Left lung (tissue), 10 donors: Measurements from ENCODE around the gene TM7SF2. TPM values are rescaled to one million over a fixed set of nuclear protein-coding genes. Genes with fewer than 3 reads are reported as not detected.
A peak's percentile ranks its signal among the peaks of the same experiment; 100 is the strongest.

Source experiments
- ATAC-seq: fragments of 200-7000 bp; cut with Tn5 transposase; one replicate; pipeline ENCODE4 v1.9.1; 2020; ENCODE audit warnings: moderate library complexity
- DNase-seq, 4 donors: peaks; one replicate each; pipeline ENCODE4 v3.0.0-alpha.2; 2013 to 2020
- H3K27ac ChIP-seq, 2 donors: fragments of 200-600 bp; sonication (generic) in 1 of 2; one replicate each; pipeline versions ENCODE4 v1.5.0 to v1.8.0; 2020 to 2021
- H3K27me3 ChIP-seq, 2 donors: fragments of 200-600 bp; sonication (generic) in 1 of 2; one replicate each; pipeline versions ENCODE4 v1.5.0 to v1.8.0; 2020 to 2021
- H3K36me3 ChIP-seq, 2 donors: fragments of 200-600 bp; sonication (generic) in 1 of 2; one replicate each; pipeline versions ENCODE4 v1.5.0 to v1.8.0; 2020 to 2021
- H3K4me1 ChIP-seq, 2 donors: fragments of 200-600 bp; one replicate each; pipeline ENCODE4 v1.8.0; 2021
- H3K4me3 ChIP-seq, 2 donors: fragments of 200-600 bp; sonication (generic) in 1 of 2; one replicate each; pipeline versions ENCODE4 v1.5.0 to v1.8.0; 2020 to 2021; ENCODE audit warnings: mild to moderate bottlenecking in 1 of 2
- H3K9me3 ChIP-seq, 2 donors: fragments of 200-600 bp; sonication (generic) in 1 of 2; one replicate each; pipeline versions ENCODE4 v1.5.0 to v1.8.0; 2020 to 2021
- intact Hi-C, 2 donors: fragments of 100-400 bp; cut with DNase I; formaldehyde crosslinking; loops; one replicate each; pipeline versions ENCODE4 v1.11.2 to v1.14.2; 2022
- polyA plus RNA-seq, 6 donors: library from polyadenylated mRNA; unstranded; fragments of 120-200 nt; gene quantifications; one replicate each; pipeline ENCODE4 v1.2.1, GENCODE V29; 2013; ENCODE audit not compliant: insufficient read length in 6 of 6
- total RNA-seq, 2 donors: library from RNA; stranded (reverse); fragmentation: NEBNext Ultra II Directional; extraction: Animal tissue kit (Norgen Biotek cat#: 25700); gene quantifications; one replicate each; pipeline ENCODE4 v1.2.1, GENCODE V29; 2021
- TF ChIP-seq, protein P1 (sequence below), 2 donors: fragments of 200-600 bp; sonication (generic) in 1 of 2; IDR thresholded peaks; one replicate each; pipeline versions ENCODE4 v1.5.0 to v1.8.0; 2021; ENCODE audit warnings: antibody characterized with exemption in 2 of 2
- donor health status: DM: no; HTN: yes; CAD: no.
- donor health status: DM: no; HTN: no; CAD: no.

TM7SF2 gene
- total and polyA plus RNA-seq, 8 donors = 16.1 to 41.0 (median 22.5) TPM

DNA sequence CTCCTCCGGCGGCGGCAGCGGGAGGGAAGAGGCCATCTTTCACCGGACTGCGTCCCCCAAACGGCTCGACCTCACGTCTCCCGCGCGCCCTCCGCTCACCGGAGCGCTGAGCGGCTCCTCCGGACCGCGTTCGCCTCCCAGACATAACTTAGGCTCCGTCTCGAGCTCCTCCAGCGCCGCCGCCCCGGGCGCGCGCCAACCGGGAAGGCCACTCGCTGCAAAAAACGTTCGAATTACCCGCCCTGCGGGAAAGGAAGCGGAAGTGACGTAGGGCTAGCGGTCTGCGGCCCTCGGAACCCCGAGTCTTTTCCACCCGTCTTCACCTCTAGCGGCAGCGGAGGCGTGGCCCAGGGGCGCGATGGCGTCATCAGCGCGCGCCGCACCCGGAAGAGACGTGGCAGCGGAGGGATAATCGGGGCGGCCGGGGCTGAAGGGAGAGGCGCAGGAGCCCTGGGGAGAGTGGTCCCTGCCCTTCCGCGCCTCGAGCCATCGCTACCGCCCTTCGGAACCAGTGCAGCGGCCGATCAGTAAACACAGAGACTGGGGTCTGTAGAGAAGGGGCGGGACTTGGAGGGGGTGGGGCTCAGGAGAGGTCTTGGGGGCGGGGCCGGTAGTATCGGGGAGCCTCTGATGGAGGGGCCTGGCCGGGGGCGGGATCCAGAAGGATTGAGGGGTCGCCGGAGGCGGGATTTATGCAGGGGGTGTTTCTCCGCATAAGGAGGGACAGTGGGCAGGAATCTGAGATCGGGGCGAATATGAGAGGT lies 27.7 kb upstream of the TM7SF2 start, which contains the start of the genes CDCA5 and ZFPL1:
Gene CDCA5 (minus strand): TSS at position 207 of the 764 bp plus-strand sequence. CDS start 62 bp downstream, at position 145.
Gene ZFPL1 (plus strand): TSS at position 389 of the 764 bp plus-strand sequence. CDS start 477 bp downstream, outside the sequence.
- H3K36me3 ChIP-seq = peaks cover 0 to 40% of the 10 kb centered on the region in 2 donors
- peak within 1 kb of the TSS; percentile 90 to 92 for H3K27ac ChIP-seq
- intact Hi-C loops = no loop called here
- no peaks in the 10 kb centered on the region for H3K9me3 ChIP-seq
- H3K27me3 ChIP-seq = no peaks in the 10 kb centered on the region
- peak within 1 kb of the TSS; percentile 79 to 85 for H3K4me3 ChIP-seq
- ATAC-seq = peak; percentile 96
- TF ChIP-seq, protein P1, sequence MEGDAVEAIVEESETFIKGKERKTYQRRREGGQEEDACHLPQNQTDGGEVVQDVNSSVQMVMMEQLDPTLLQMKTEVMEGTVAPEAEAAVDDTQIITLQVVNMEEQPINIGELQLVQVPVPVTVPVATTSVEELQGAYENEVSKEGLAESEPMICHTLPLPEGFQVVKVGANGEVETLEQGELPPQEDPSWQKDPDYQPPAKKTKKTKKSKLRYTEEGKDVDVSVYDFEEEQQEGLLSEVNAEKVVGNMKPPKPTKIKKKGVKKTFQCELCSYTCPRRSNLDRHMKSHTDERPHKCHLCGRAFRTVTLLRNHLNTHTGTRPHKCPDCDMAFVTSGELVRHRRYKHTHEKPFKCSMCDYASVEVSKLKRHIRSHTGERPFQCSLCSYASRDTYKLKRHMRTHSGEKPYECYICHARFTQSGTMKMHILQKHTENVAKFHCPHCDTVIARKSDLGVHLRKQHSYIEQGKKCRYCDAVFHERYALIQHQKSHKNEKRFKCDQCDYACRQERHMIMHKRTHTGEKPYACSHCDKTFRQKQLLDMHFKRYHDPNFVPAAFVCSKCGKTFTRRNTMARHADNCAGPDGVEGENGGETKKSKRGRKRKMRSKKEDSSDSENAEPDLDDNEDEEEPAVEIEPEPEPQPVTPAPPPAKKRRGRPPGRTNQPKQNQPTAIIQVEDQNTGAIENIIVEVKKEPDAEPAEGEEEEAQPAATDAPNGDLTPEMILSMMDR (IDR thresholded peaks at IDR 0.05) = no peak
- peak; percentile 94 to 98 (median 96) for DNase-seq
- H3K4me1 ChIP-seq = peaks cover 9 to 27% of the 10 kb centered on the region in 2 donors

DNA sequence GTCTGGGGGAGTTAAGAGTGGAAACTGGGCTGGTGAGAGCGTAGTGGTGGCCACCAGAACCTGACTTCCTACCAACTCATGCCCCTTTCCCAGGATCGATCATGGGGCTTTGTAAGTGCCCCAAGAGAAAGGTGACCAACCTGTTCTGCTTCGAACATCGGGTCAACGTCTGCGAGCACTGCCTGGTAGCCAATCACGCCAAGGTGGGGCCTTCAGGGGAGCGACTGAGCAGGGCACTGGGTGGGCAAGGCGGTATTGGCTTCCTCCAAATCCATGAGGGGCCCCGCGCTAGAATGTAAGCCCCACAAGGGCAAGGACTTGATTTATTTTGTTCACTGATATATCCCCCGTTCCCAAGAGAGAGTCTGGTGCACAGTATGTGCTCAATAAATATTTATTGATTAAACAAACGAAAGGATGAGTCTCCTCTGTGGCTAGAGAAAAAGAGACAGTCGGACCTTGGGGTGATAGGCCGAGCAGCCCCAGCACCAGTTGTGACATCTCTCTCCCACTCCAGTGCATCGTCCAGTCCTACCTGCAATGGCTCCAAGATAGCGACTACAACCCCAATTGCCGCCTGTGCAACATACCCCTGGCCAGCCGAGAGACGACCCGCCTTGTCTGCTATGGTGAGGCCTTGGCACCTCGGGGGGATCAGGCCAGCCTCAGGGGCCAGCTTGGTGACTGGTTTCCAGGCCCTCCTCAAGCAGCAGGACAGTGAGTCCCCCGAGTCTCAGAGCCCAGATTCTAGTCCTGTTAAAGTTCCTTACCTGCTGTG lies 26.9 kb upstream of the TM7SF2 start:
- no peaks in the 10 kb centered on the region for H3K9me3 ChIP-seq
- H3K36me3 ChIP-seq = peaks cover 0 to 48% of the 10 kb centered on the region in 2 donors
- H3K4me3 ChIP-seq = peak overlapping the region; percentile 79 to 85
- DNase-seq (no peak), ATAC-seq (no peak)
- peaks cover 9 to 27% of the 10 kb centered on the region in 2 donors for H3K4me1 ChIP-seq
- intact Hi-C loops = no loop called here
- TF ChIP-seq, protein P1 (IDR thresholded peaks at IDR 0.05) = no peak
- H3K27ac ChIP-seq = peak overlapping the region; percentile 90 to 92
- no peaks in the 10 kb centered on the region for H3K27me3 ChIP-seq

DNA sequence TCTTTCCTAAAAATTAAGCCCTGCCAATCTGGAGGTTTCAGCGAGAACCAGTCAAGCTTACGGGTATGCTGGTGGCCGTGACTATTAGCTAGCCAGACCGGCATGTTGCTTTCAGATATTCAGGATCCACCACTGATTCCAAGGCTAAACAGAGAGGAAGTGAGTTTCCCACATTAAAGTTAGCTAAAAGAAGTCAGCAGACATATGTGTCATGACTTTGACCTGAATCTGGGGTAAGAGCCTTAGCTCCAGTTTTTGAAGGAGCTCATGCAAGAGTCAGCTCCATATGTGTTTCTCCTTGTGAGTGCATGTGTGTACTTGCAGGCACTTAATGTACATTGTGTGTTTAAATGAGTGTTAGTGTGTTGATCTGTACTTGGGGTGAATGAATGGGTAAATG lies 26.2 kb upstream of the TM7SF2 start:
- H3K4me1 ChIP-seq = peaks cover 9 to 27% of the 10 kb centered on the region in 2 donors
- peak overlapping the region in 1 of 2 donors; percentile 90 for H3K27ac ChIP-seq
- H3K4me3 ChIP-seq = no peak overlapping the region
- ATAC-seq (no peak), DNase-seq (no peak)
- H3K36me3 ChIP-seq = peaks cover 0 to 52% of the 10 kb centered on the region in 2 donors
- no peaks in the 10 kb centered on the region for H3K27me3 ChIP-seq
- H3K9me3 ChIP-seq = no peaks in the 10 kb centered on the region
- intact Hi-C loops = no loop called here
- TF ChIP-seq, protein P1 (IDR thresholded peaks at IDR 0.05) = no peak

DNA sequence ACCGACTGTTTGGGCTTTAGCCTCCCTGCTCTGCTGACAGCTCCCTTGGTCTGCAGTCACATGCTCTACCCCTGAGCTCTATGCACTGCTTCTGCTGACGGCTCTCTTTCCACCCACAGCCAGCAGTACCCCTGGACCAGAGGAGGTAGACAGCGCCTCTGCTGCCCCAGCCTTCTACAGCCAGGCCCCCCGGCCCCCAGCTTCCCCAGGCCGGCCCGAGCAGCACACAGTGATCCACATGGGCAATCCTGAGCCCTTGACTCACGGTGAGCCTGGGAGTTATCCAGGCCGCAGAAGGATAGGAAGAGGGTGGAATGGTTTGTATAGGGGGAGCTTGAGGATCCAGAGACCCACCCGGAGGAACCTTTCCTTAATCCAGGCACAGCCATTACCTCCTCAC lies 24.9 kb upstream of the TM7SF2 start:
- no peak for DNase-seq
- Histone ChIP-seq H3K4me1 (peaks cover 9 to 27% of the 10 kb centered on the region in 2 donors), H3K4me3 (no peak overlapping the region), H3K36me3 (peaks cover 0 to 52% of the 10 kb centered on the region in 2 donors), H3K27ac (no peak overlapping the region), H3K27me3 (no peaks in the 10 kb centered on the region), H3K9me3 (no peaks in the 10 kb centered on the region)
- no peak for ATAC-seq
- TF ChIP-seq, protein P1 (IDR thresholded peaks at IDR 0.05) = no peak
- intact Hi-C loops = no loop called here

DNA sequence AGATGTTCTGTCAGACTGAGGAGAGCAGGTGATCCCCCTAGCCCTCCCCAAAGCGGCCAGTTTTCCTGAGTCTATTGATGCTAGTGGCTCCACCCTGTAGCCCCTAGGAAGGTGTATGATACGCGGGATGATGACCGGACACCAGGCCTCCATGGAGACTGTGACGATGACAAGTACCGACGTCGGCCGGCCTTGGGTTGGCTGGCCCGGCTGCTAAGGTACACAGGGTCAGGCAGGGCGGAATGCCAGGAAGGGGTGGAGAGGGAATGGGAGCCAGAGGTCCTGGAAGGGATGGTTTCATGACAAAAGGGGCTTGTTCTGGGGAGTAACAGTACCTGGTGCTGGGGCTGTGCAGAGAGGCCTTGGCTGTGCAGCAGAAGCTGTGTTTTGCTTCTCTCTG lies 24.5 kb upstream of the TM7SF2 start:
- Histone ChIP-seq H3K27me3 (no peaks in the 10 kb centered on the region), H3K36me3 (peaks cover 0 to 52% of the 10 kb centered on the region in 2 donors), H3K9me3 (no peaks in the 10 kb centered on the region), H3K4me3 (no peak overlapping the region), H3K4me1 (peaks cover 9 to 27% of the 10 kb centered on the region in 2 donors), H3K27ac (no peak overlapping the region)
- intact Hi-C loops = no loop called here
- TF ChIP-seq, protein P1 (IDR thresholded peaks at IDR 0.05) = no peak
- ATAC-seq = no peak
- no peak for DNase-seq
